ENCODE measurements around the gene PPP1R13B.

Gene PPP1R13B

DNA sequence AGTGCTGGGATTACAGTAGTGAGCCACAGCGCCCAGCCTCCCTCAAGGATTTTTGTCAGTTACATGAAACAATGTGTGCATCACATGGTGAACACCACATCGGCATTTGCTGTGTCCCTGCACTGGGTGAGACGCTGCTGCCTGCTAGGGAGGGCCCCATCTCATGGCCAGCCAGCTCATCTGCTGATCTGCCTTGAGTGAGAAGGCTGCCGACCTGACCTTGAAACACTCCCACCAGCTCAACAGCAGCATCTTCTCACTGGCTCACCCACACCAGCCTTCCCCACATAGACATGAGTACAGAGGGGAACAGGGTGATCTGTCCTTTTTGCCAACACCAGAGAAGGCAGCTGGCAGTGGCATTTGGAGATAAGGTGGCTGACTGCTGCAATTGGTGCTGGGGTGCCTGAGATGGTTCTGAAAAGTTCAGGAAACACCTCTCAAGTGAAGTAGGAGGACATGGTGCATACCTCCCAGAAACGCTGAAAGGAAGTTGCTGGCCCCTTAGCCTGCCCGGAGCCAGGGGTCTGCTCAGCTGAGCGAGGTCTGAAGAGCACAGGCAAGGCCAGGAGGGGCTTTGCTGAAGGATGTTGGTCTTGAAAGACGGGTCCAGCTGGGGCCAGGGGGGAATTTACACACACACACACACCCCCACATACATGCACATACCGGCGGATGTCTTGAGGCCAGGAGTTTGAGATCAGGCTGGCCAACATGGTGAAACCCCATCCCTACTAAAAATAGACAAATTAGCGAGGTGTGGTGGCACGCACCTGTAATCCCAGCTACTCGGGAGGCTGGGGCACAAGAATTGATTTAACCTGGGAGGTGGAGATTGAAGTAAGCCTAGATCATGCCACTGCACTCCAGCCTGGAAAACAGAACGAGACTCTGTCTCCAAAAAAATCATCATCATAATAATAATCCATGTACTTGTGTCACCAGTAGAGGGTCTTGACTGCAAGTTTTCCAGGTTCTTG lies 14.3 kb upstream of the PPP1R13B start (continued):
- no peak for TF ChIP-seq ZNF274 (IDR thresholded peaks at IDR 0.05; ENCODE audit: low read length)
- no peak for TF ChIP-seq ZNF274 (tag by site-specific recombination; IDR thresholded peaks at IDR 0.05; ENCODE audit: borderline replicate concordance)
- no peak for TF ChIP-seq ZNF677 (tag by site-specific recombination; IDR thresholded peaks at IDR 0.05)
- no peak for TF ChIP-seq KLF10 (tag by site-specific recombination; IDR thresholded peaks at IDR 0.05)
- TF ChIP-seq ZBTB1 (tag by site-specific recombination; IDR thresholded peaks at IDR 0.05): no peak
- TF ChIP-seq, protein P1, sequence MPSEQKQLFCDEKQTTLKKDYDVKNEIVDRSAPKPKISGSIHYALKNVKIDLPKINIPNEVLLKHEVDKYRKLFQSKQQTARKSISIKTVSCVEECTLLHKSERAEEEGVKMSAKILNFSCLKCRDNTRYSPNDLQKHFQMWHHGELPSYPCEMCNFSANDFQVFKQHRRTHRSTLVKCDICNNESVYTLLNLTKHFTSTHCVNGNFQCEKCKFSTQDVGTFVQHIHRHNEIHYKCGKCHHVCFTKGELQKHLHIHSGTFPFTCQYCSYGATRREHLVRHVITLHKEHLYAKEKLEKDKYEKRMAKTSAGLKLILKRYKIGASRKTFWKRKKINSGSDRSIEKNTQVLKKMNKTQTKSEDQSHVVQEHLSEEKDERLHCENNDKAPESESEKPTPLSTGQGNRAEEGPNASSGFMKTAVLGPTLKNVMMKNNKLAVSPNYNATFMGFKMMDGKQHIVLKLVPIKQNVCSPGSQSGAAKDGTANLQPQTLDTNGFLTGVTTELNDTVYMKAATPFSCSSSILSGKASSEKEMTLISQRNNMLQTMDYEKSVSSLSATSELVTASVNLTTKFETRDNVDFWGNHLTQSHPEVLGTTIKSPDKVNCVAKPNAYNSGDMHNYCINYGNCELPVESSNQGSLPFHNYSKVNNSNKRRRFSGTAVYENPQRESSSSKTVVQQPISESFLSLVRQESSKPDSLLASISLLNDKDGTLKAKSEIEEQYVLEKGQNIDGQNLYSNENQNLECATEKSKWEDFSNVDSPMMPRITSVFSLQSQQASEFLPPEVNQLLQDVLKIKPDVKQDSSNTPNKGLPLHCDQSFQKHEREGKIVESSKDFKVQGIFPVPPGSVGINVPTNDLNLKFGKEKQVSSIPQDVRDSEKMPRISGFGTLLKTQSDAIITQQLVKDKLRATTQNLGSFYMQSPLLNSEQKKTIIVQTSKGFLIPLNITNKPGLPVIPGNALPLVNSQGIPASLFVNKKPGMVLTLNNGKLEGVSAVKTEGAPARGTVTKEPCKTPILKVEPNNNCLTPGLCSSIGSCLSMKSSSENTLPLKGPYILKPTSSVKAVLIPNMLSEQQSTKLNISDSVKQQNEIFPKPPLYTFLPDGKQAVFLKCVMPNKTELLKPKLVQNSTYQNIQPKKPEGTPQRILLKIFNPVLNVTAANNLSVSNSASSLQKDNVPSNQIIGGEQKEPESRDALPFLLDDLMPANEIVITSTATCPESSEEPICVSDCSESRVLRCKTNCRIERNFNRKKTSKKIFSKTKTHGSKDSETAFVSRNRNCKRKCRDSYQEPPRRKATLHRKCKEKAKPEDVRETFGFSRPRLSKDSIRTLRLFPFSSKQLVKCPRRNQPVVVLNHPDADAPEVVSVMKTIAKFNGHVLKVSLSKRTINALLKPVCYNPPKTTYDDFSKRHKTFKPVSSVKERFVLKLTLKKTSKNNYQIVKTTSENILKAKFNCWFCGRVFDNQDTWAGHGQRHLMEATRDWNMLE (tag by site-specific recombination; conservative IDR thresholded peaks at IDR 0.05; ENCODE audit: low read depth): no peak
- no peak for TF ChIP-seq ZIC2 (tag by site-specific recombination; IDR thresholded peaks at IDR 0.05)
- TF ChIP-seq, protein P2, sequence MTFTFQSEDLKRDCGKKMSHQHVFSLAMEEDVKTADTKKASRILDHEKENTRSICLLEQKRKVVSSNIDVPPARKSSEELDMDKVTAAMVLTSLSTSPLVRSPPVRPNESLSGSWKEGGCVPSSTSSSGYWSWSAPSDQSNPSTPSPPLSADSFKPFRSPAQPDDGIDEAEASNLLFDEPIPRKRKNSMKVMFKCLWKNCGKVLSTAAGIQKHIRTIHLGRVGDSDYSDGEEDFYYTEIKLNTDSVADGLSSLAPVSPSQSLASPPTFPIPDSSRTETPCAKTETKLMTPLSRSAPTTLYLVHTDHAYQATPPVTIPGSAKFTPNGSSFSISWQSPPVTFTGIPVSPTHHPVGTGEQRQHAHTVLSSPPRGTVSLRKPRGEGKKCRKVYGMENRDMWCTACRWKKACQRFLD (tag by site-specific recombination; IDR thresholded peaks at IDR 0.05): no peak
- TF ChIP-seq ZNF596 (tag by site-specific recombination; IDR thresholded peaks at IDR 0.05): no peak
- TF ChIP-seq KLF7 (tag by site-specific recombination; IDR thresholded peaks at IDR 0.05; ENCODE audit: borderline replicate concordance): no peak
- no peak for TF ChIP-seq SP7 (tag by site-specific recombination; IDR thresholded peaks at IDR 0.05)
- TF ChIP-seq ZNF404 (tag by site-specific recombination; IDR thresholded peaks at IDR 0.05): no peak

DNA sequence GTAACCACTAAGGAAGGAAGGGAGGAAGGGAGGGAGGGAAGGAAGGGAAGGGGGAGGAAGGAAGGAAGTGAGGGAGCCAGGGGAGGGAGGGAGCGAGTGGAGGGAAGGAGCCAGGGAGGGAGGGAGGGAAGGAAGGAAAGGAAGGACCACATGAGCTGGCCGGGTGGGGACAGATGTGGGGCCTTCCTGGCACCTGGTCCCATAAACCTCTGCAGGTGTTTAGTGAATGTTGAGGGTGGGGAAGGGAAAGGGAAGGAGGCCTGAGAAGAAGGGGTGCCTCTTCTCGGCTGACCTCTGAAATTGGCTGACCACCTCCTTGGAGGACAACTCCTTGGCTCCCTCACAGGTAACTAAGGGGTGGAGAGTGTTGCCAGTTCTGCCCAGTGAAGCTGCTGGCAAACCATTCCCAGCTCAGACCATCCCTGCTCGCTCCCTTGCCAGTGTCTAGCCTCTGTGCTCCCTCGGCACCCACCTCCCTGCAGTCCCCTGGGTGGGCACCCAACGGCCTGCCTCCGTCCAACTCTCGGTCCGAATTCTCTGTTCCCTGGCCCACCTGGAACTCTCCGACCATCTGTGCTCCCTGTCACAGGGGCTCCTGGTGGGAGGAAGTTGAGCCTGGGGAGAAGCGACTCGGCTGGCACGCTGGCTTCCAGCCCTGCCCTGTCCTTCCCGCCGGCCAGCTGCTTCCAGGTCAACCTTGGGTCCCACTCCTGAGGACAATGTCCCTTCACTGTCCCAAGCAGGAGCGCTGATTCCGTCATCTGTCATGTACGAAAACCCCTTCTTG lies 12.2 kb upstream of the PPP1R13B start:
- H3K4me1 ChIP-seq (ENCODE audit: control insufficient read depth, insufficient read depth, low read length): peaks cover 4% of the 10 kb centered on the region
- no peaks in the 10 kb centered on the region for H3K36me3 ChIP-seq (ENCODE audit: control insufficient read depth in 2 of 2, insufficient read depth in 1 of 2, low read length in 2 of 2)
- H3K9me3 ChIP-seq (ENCODE audit: control insufficient read depth, insufficient read depth, low read depth, low read length): no peaks in the 10 kb centered on the region
- H3K27ac ChIP-seq (ENCODE audit: extremely low read depth, low read depth, low read length): no peak overlapping the region
- POLR2A ChIA-PET: interaction anchor here (0.7 kb wide), 1 partner anchor 51 kb away, joined by 3 read pairs; no protein-coding TSS in a partner anchor
- H3K4me3 ChIP-seq (ENCODE audit: low read depth, low read length): no peak overlapping the region
- CTCF ChIA-PET: interaction anchor here (0.8 kb wide), 1 partner anchor 41 kb away, joined by 4 read pairs; no protein-coding TSS in a partner anchor
- TF ChIP-seq ZNF350 (tag by site-specific recombination; IDR thresholded peaks at IDR 0.05) (no peak), ZNF658 (tag by site-specific recombination; IDR thresholded peaks at IDR 0.05) (no peak), ZSCAN30 (tag by site-specific recombination; IDR thresholded peaks at IDR 0.05) (no peak), REPIN1 (tag by site-specific recombination; IDR thresholded peaks at IDR 0.05; ENCODE audit: low read depth) (no peak), ZNF354C (tag by site-specific recombination; IDR thresholded peaks at IDR 0.05; ENCODE audit: borderline replicate concordance, low read depth) (no peak), ZNF114 (tag by site-specific recombination; IDR thresholded peaks at IDR 0.05) (no peak), KLF1 (tag by site-specific recombination; IDR thresholded peaks at IDR 0.05) (no peak), KLF10 (tag by site-specific recombination; IDR thresholded peaks at IDR 0.05) (no peak)
- TF ChIP-seq, protein P3, sequence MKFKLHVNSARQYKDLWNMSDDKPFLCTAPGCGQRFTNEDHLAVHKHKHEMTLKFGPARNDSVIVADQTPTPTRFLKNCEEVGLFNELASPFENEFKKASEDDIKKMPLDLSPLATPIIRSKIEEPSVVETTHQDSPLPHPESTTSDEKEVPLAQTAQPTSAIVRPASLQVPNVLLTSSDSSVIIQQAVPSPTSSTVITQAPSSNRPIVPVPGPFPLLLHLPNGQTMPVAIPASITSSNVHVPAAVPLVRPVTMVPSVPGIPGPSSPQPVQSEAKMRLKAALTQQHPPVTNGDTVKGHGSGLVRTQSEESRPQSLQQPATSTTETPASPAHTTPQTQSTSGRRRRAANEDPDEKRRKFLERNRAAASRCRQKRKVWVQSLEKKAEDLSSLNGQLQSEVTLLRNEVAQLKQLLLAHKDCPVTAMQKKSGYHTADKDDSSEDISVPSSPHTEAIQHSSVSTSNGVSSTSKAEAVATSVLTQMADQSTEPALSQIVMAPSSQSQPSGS (tag by site-specific recombination; IDR thresholded peaks at IDR 0.05; ENCODE audit: low read depth): no peak
- TF ChIP-seq, protein P4, sequence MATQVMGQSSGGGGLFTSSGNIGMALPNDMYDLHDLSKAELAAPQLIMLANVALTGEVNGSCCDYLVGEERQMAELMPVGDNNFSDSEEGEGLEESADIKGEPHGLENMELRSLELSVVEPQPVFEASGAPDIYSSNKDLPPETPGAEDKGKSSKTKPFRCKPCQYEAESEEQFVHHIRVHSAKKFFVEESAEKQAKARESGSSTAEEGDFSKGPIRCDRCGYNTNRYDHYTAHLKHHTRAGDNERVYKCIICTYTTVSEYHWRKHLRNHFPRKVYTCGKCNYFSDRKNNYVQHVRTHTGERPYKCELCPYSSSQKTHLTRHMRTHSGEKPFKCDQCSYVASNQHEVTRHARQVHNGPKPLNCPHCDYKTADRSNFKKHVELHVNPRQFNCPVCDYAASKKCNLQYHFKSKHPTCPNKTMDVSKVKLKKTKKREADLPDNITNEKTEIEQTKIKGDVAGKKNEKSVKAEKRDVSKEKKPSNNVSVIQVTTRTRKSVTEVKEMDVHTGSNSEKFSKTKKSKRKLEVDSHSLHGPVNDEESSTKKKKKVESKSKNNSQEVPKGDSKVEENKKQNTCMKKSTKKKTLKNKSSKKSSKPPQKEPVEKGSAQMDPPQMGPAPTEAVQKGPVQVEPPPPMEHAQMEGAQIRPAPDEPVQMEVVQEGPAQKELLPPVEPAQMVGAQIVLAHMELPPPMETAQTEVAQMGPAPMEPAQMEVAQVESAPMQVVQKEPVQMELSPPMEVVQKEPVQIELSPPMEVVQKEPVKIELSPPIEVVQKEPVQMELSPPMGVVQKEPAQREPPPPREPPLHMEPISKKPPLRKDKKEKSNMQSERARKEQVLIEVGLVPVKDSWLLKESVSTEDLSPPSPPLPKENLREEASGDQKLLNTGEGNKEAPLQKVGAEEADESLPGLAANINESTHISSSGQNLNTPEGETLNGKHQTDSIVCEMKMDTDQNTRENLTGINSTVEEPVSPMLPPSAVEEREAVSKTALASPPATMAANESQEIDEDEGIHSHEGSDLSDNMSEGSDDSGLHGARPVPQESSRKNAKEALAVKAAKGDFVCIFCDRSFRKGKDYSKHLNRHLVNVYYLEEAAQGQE (tag by site-specific recombination; IDR thresholded peaks at IDR 0.05): no peak
- TF ChIP-seq, protein P2 (tag by site-specific recombination; IDR thresholded peaks at IDR 0.05): no peak

All from HEK293 (cell line).